ENCODE measurements around the gene ZNF74. TPM values are rescaled to one million over a fixed set of nuclear protein-coding genes. Genes with fewer than 3 reads are reported as not detected.

The ZNF74 gene
- total RNA-seq, 2 experiments from 2014 or later = 7.9 to 8.0 TPM

GRCh38 chr22:20395907-20396287 is 1.9 kb downstream of the ZNF74 start:
- peaks cover 33% of the 10 kb centered on the region for H3K4me1 Mint-ChIP-seq (ENCODE audit: low read depth)
- H3K4me3 Mint-ChIP-seq = peak overlapping the region; percentile 86
- no peak for DNase-seq
- no peaks in the 10 kb centered on the region for H3K36me3 Mint-ChIP-seq (ENCODE audit: low read depth)
- intact Hi-C loops (cut with micrococcal nuclease) = loop anchor here (10.0 kb wide), 1 partner anchor 71 kb away; the partner anchor contains the start of gene DGCR6L
- H3K27ac Mint-ChIP-seq = no peak overlapping the region
- no peaks in the 10 kb centered on the region for H3K27me3 Mint-ChIP-seq (ENCODE audit: low read depth)
- H3K9me3 Mint-ChIP-seq = no peaks in the 10 kb centered on the region
- CTCF ChIA-PET = interaction anchor here (0.6 to 1.2 kb wide), 2 partner anchors 16 to 247 kb away, joined by 3 to 4 read pairs; no protein-coding TSS in a partner anchor

GRCh38 chr22:20396639-20397038 is 2.7 kb downstream of the ZNF74 start:
- CTCF ChIA-PET = interaction anchor here (1.2 kb wide), 1 partner anchor 16 kb away, joined by 4 read pairs; no protein-coding TSS in a partner anchor
- intact Hi-C loops (cut with micrococcal nuclease) = loop anchor here (10.0 kb wide), 1 partner anchor 72 kb away; the partner anchor contains the start of gene DGCR6L
- no peaks in the 10 kb centered on the region for H3K9me3 Mint-ChIP-seq

GRCh38 chr22:20397498-20397897 is 3.5 kb downstream of the ZNF74 start:
- Mint-ChIP-seq H3K27me3 (ENCODE audit: low read depth) (no peaks in the 10 kb centered on the region), H3K4me3 (no peak overlapping the region), H3K27ac (no peak overlapping the region), H3K4me1 (ENCODE audit: low read depth) (peaks cover 33% of the 10 kb centered on the region), H3K9me3 (no peaks in the 10 kb centered on the region), H3K36me3 (ENCODE audit: low read depth) (peaks cover 2% of the 10 kb centered on the region)
- intact Hi-C loops (cut with micrococcal nuclease) = loop anchor here (10.0 kb wide), 1 partner anchor 73 kb away; the partner anchor contains the start of gene DGCR6L
- no peak for DNase-seq
- CTCF ChIA-PET = no interaction called here

More at GRCh38 chr22:20396639-20397038, 2.7 kb downstream of the ZNF74 start:
- no peak overlapping the region for H3K4me3 Mint-ChIP-seq
- no peak overlapping the region for H3K27ac Mint-ChIP-seq
- no peak for DNase-seq
- peaks cover 2% of the 10 kb centered on the region for H3K36me3 Mint-ChIP-seq (ENCODE audit: low read depth)
- H3K27me3 Mint-ChIP-seq (ENCODE audit: low read depth) = no peaks in the 10 kb centered on the region
- peaks cover 33% of the 10 kb centered on the region for H3K4me1 Mint-ChIP-seq (ENCODE audit: low read depth)

DNA sequence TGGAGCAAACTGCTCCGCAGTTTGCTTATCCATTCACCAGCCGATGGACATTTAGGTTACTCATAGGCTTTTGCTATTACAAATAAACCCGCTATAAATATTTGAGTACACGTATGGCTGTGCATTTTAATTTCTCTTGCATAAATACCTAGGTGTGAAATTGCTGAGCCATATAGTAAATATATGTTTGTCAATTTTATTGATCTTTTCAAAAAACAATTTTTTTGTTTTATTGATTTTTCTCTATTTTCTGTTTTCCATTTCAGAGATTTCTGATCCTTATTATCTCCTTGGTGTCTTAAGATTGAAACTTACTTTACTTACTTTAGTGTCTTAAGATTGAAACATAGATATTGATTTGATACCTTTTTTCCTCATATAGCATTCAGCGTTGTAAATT is 4.5 kb downstream of the ZNF74 start:
- H3K4me3 Mint-ChIP-seq = no peak overlapping the region
- CTCF ChIA-PET = interaction anchor here (0.7 kb wide), 1 partner anchor 58 kb away, joined by 4 read pairs; no protein-coding TSS in a partner anchor
- H3K27ac Mint-ChIP-seq = no peak overlapping the region
- no peaks in the 10 kb centered on the region for H3K9me3 Mint-ChIP-seq
- intact Hi-C loops (cut with micrococcal nuclease) = loop anchor here (10.0 kb wide), 1 partner anchor 74 kb away; the partner anchor contains the start of gene DGCR6L
- DNase-seq = no peak
- peaks cover 33% of the 10 kb centered on the region for H3K4me1 Mint-ChIP-seq (ENCODE audit: low read depth)
- H3K27me3 Mint-ChIP-seq (ENCODE audit: low read depth) = no peaks in the 10 kb centered on the region
- H3K36me3 Mint-ChIP-seq (ENCODE audit: low read depth) = peaks cover 2% of the 10 kb centered on the region

GRCh38 chr22:20399866-20400605 is 6.1 kb downstream of the ZNF74 start:
- Mint-ChIP-seq H3K27ac (no peak overlapping the region), H3K36me3 (ENCODE audit: low read depth) (peaks cover 2% of the 10 kb centered on the region), H3K4me3 (no peak overlapping the region), H3K4me1 (ENCODE audit: low read depth) (peaks cover 26% of the 10 kb centered on the region), H3K9me3 (no peaks in the 10 kb centered on the region), H3K27me3 (ENCODE audit: low read depth) (no peaks in the 10 kb centered on the region)
- no peak for DNase-seq
- intact Hi-C loops (cut with micrococcal nuclease) = loop anchor here (10.0 kb wide), 1 partner anchor 75 kb away; the partner anchor contains the start of gene DGCR6L
- CTCF ChIA-PET = no interaction called here

GRCh38 chr22:20400606-20401375 is 6.8 kb downstream of the ZNF74 start:
- no peaks in the 10 kb centered on the region for H3K9me3 Mint-ChIP-seq
- H3K27ac Mint-ChIP-seq = no peak overlapping the region
- no peak overlapping the region for H3K4me3 Mint-ChIP-seq
- CTCF ChIA-PET = no interaction called here
- H3K27me3 Mint-ChIP-seq (ENCODE audit: low read depth) = no peaks in the 10 kb centered on the region
- no peak for DNase-seq
- intact Hi-C loops (cut with micrococcal nuclease) = no loop called here
- peaks cover 2% of the 10 kb centered on the region for H3K36me3 Mint-ChIP-seq (ENCODE audit: low read depth)
- peaks cover 20% of the 10 kb centered on the region for H3K4me1 Mint-ChIP-seq (ENCODE audit: low read depth)

GRCh38 chr22:20401376-20402014 is 7.5 kb downstream of the ZNF74 start:
- CTCF ChIA-PET = no interaction called here
- H3K27ac Mint-ChIP-seq = no peak overlapping the region

DNA sequence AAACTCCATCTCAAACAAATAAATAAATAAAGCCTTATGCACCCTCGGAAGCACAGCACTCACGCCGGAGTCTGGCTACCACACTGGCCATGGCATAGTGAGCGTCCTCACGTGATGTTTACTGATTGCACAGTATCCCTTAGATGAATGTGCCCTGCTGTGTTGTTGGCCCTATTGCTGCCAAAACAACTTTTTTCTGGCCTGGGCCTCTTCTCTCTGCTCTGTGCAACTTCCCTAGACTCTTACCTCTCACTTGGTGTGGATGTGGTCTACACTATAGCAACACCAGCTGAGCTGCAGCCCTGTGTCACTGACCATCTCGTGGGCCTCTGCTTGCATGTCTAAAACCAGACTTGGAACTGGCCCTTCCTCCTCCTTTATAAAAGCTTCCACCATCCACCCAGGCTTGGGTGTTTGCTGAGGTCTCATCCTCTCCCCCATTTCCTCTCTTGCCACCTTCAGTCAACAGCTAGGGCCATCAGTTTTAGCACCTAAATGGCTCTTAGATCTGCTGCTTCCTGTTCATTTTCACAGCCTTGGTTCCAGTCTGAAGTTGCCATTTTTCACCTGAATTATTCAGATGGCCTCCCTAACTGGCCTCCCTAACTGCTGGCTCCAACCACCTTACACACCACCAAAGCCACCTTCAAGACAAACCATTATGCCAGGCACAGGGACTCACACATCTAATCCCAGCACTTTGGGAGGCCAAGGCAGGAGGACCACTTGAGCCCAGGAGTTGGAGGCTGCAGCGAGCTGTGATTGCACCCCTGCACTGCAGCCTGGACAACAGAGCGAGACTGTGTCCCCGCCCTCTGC is 9.2 kb downstream of the ZNF74 start:
- peaks cover 4% of the 10 kb centered on the region for H3K4me1 Mint-ChIP-seq (ENCODE audit: low read depth)
- DNase-seq = no peak
- CTCF ChIA-PET = interaction anchor here (1.3 kb wide), 1 partner anchor 53 kb away, joined by 3 read pairs; no protein-coding TSS in a partner anchor

More at GRCh38 chr22:20401376-20402014, 7.5 kb downstream of the ZNF74 start:
- H3K4me3 Mint-ChIP-seq = no peak overlapping the region
- H3K27me3 Mint-ChIP-seq (ENCODE audit: low read depth) = no peaks in the 10 kb centered on the region
- peaks cover 4% of the 10 kb centered on the region for H3K36me3 Mint-ChIP-seq (ENCODE audit: low read depth)
- H3K9me3 Mint-ChIP-seq = no peaks in the 10 kb centered on the region
- no peak for DNase-seq
- peaks cover 13% of the 10 kb centered on the region for H3K4me1 Mint-ChIP-seq (ENCODE audit: low read depth)
- intact Hi-C loops (cut with micrococcal nuclease) = no loop called here

GRCh38 chr22:20403779-20404140 is 9.8 kb downstream of the ZNF74 start:
- Mint-ChIP-seq H3K27me3 (ENCODE audit: low read depth) (no peaks in the 10 kb centered on the region), H3K4me3 (no peak overlapping the region), H3K9me3 (no peaks in the 10 kb centered on the region), H3K36me3 (ENCODE audit: low read depth) (peaks cover 6% of the 10 kb centered on the region), H3K4me1 (ENCODE audit: low read depth) (peaks cover 3% of the 10 kb centered on the region), H3K27ac (no peak overlapping the region)
- intact Hi-C loops (cut with micrococcal nuclease) = no loop called here
- CTCF ChIA-PET = interaction anchor here (1.3 kb wide), 1 partner anchor 53 kb away, joined by 3 read pairs; no protein-coding TSS in a partner anchor
- no peak for DNase-seq

More for the DNA sequence above, 9.2 kb downstream of the ZNF74 start:
- no peaks in the 10 kb centered on the region for H3K27me3 Mint-ChIP-seq (ENCODE audit: low read depth)
- intact Hi-C loops (cut with micrococcal nuclease) = no loop called here
- no peak overlapping the region for H3K4me3 Mint-ChIP-seq
- H3K27ac Mint-ChIP-seq = no peak overlapping the region
- H3K36me3 Mint-ChIP-seq (ENCODE audit: low read depth) = peaks cover 6% of the 10 kb centered on the region
- H3K9me3 Mint-ChIP-seq = no peaks in the 10 kb centered on the region

DNA sequence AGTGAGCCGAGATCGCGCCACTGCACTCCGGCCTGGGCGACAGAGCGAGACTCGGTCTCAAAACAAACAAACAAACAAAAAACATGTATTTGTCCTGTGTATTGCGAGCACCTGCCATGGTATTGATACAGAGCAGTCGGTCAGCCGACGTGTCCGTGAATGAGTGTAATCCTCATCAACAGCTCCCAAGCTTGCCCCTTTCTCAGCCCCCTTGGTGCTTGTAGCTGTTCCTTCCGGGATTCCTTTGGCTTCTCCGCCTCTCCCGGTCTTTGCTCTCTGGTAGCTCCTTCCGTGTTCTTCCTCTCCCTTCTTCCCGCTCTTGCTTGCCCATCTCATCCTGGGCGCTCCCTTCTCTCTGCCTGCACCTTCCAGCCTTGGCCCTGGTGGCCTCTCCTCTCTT is 10.9 kb downstream of the ZNF74 start:
- no peak for DNase-seq
- Mint-ChIP-seq H3K27ac (no peak overlapping the region), H3K9me3 (no peaks in the 10 kb centered on the region), H3K36me3 (ENCODE audit: low read depth) (peaks cover 6% of the 10 kb centered on the region), H3K27me3 (ENCODE audit: low read depth) (no peaks in the 10 kb centered on the region), H3K4me3 (no peak overlapping the region), H3K4me1 (ENCODE audit: low read depth) (peaks cover under 1% of the 10 kb centered on the region)
- intact Hi-C loops (cut with micrococcal nuclease) = no loop called here
- CTCF ChIA-PET = no interaction called here

DNA sequence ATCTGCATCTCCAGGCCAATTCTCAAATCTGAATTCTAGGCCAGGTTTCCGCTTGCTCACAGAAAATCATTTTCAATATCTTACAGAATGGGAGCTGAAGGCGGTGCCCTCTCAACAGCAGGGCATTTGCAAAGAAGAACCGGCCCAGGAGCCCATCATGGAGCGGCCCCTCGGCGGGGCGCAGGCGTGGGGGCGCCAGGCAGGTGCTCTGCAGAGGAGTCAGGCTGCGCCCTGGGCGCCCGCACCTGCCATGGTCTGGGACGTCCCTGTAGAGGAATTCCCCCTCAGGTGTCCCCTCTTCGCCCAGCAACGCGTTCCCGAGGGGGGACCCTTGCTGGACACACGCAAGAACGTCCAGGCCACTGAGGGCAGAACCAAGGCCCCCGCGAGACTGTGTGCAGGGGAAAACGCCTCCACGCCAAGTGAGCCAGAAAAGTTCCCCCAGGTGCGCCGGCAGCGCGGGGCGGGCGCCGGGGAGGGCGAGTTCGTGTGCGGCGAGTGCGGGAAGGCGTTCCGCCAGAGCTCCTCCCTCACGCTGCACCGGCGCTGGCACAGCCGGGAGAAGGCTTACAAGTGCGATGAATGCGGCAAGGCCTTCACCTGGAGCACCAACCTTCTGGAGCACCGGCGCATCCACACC is 11.5 kb downstream of the ZNF74 start:
- Mint-ChIP-seq H3K27ac (no peak overlapping the region), H3K4me3 (no peak overlapping the region), H3K4me1 (ENCODE audit: low read depth) (no peaks in the 10 kb centered on the region), H3K27me3 (ENCODE audit: low read depth) (no peaks in the 10 kb centered on the region), H3K9me3 (no peaks in the 10 kb centered on the region), H3K36me3 (ENCODE audit: low read depth) (peaks cover 6% of the 10 kb centered on the region)
- CTCF ChIA-PET = no interaction called here
- intact Hi-C loops (cut with micrococcal nuclease) = no loop called here
- no peak for DNase-seq
